Cardiac septum (tissue), 1 donor: Measurements from ENCODE around the gene SCARB2. TPM values are rescaled to one million over a fixed set of nuclear protein-coding genes. Genes with fewer than 3 reads are reported as not detected.

ENCODE experiments used
- DNase-seq: peaks from one replicate; pipeline ENCODE4 v3.0.0-alpha.2; 2020; ENCODE audit warnings: low spot score
- intact Hi-C: fragments of 100-400 bp; cut with DNase I; formaldehyde crosslinking; loops from one replicate; pipeline ENCODE4 v1.14.0; 2022
- total RNA-seq: library from RNA; stranded (reverse); fragmentation: NEBNext Ultra II Directional; extraction: Animal tissue kit (Norgen Biotek cat#: 25700); gene quantifications from one replicate; pipeline ENCODE4 v1.2.1, GENCODE V29; 2021
- donor health status: DM: no; HTN: no; CAD: no.

Gene SCARB2
- total RNA-seq, 1 donor from 2014 or later: 114 TPM

GRCh38 chr4:76233529-76233928 is 19.9 kb upstream of the SCARB2 start:
- no peak for DNase-seq
- intact Hi-C loops: no loop called here

GRCh38 chr4:76233083-76233482 is 19.5 kb upstream of the SCARB2 start:
- DNase-seq: no peak
- intact Hi-C loops: no loop called here

GRCh38 chr4:76232681-76233080 is 19.1 kb upstream of the SCARB2 start:
- no peak for DNase-seq
- intact Hi-C loops: no loop called here

- intact Hi-C loops: no loop called here
- no peak for DNase-seq
Measured at GRCh38 chr4:76226418-76226817, 12.8 kb upstream of the SCARB2 start.

GRCh38 chr4:76224171-76224570 is 10.5 kb upstream of the SCARB2 start:
- intact Hi-C loops: no loop called here
- DNase-seq: no peak

- no peak for DNase-seq
- intact Hi-C loops: no loop called here
Measured at GRCh38 chr4:76219299-76220055, 5.9 kb upstream of the SCARB2 start.

- intact Hi-C loops: no loop called here
- no peak for DNase-seq
Measured at GRCh38 chr4:76216975-76217814, 3.6 kb upstream of the SCARB2 start.

GRCh38 chr4:76216524-76216923 is 2.9 kb upstream of the SCARB2 start:
- intact Hi-C loops: no loop called here
- DNase-seq: no peak

- intact Hi-C loops: no loop called here
- no peak for DNase-seq
Measured at GRCh38 chr4:76215077-76215476, 1.5 kb upstream of the SCARB2 start.

GRCh38 chr4:76214177-76214675 is 602 bp upstream of the SCARB2 start:
- intact Hi-C loops: loop anchor here (5.0 kb wide), 1 partner anchor 67 kb away; the partner anchor contains the start of gene NUP54
- no peak for DNase-seq

GRCh38 chr4:76212851-76213414 is 691 bp downstream of the SCARB2 start:
- DNase-seq: no peak
- intact Hi-C loops: loop anchor here (2.0 to 5.0 kb wide), 2 partner anchors 66 to 94 kb away; partner anchors contain the start of genes NUP54 and STBD1

- no peak for DNase-seq
- intact Hi-C loops: loop anchor here (2.0 to 5.0 kb wide), 2 partner anchors 65 to 95 kb away; partner anchors contain the start of genes NUP54 and STBD1
Measured at GRCh38 chr4:76211769-76212708, 1.6 kb downstream of the SCARB2 start.

GRCh38 chr4:76210452-76210851 is 3.2 kb downstream of the SCARB2 start:
- intact Hi-C loops: loop anchor here (5.0 kb wide), 1 partner anchor 63 kb away; the partner anchor contains the start of gene NUP54
- DNase-seq: no peak

GRCh38 chr4:76209881-76210280 is 3.7 kb downstream of the SCARB2 start:
- intact Hi-C loops: loop anchor here (5.0 kb wide), 1 partner anchor 63 kb away; the partner anchor contains the start of gene NUP54

GRCh38 chr4:76208005-76208765 is 5.4 kb downstream of the SCARB2 start:
- intact Hi-C loops: no loop called here
- DNase-seq: peak; percentile 82

More at GRCh38 chr4:76209881-76210280, 3.7 kb downstream of the SCARB2 start:
- DNase-seq: no peak

- intact Hi-C loops: no loop called here
- DNase-seq: no peak
Measured at GRCh38 chr4:76207549-76207948, 6.1 kb downstream of the SCARB2 start.

GRCh38 chr4:76206222-76206942 is 7.2 kb downstream of the SCARB2 start:
- no peak for DNase-seq
- intact Hi-C loops: no loop called here
